ENCODE data around the gene CAMK2A. TPM values are rescaled to one million over a fixed set of nuclear protein-coding genes. Genes with fewer than 3 reads are reported as not detected.

The CAMK2A gene
- polyA plus RNA-seq, 1 of the 3 experiments (the other 2 are of a cell fraction) = 0.10 TPM

- POLR2A ChIA-PET = no interaction called here
- CTCF ChIA-PET = interaction anchor here (0.7 to 4.8 kb wide), 5 partner anchors 14 to 76 kb away, joined by 3 to 22 read pairs (median 5); no protein-coding TSS in a partner anchor
- Histone ChIP-seq H3K4me2 (no peak overlapping the region), H3K4me1 (ENCODE audit: control insufficient read depth in 1 of 2, insufficient read depth in 2 of 2, low read depth in 1 of 2, low read length in 1 of 2) (no peaks in the 10 kb centered on the region; a peak in 1 of 4 replicates), H3K9ac (no peak overlapping the region), H3K27me3 (ENCODE audit: insufficient read depth) (peaks cover 10% of the 10 kb centered on the region; the same call in 1 of the 2 replicates), H4K20me1 (ENCODE audit: insufficient read depth) (no peaks in the 10 kb centered on the region), H3K27ac (ENCODE audit: low read depth in 2 of 2, low read length in 1 of 2) (no peak overlapping the region), H3K36me3 (replicated peaks in 1 of 2; ENCODE audit: control insufficient read depth in 1 of 2, insufficient read depth in 2 of 2, low read length in 1 of 2) (no peaks in the 10 kb centered on the region), H3K9me3 (no peaks in the 10 kb centered on the region), H2AFZ (ENCODE audit: low read depth) (no peak overlapping the region), H3F3A (replicated peaks; ENCODE audit: insufficient read depth) (no peaks in the 10 kb centered on the region), H3K9me2 (no peaks in the 10 kb centered on the region), H3K79me2 (ENCODE audit: insufficient read depth) (no peaks in the 10 kb centered on the region), H3K4me3 (ENCODE audit: low read depth in 2 of 2, low read length in 1 of 2) (no peak overlapping the region)
- TF ChIP-seq REST (IDR thresholded peaks at IDR 0.05; ENCODE audit: low read depth, low read length) = no peak
- TF ChIP-seq SIN3A (IDR thresholded peaks at IDR 0.05; ENCODE audit: borderline replicate concordance, low read depth, low read length) = no peak
- no peak for TF ChIP-seq USF1 (IDR thresholded peaks at IDR 0.05; ENCODE audit: borderline replicate concordance, low read depth)
- TF ChIP-seq RAD21 (IDR thresholded peaks at IDR 0.05; ENCODE audit: low read length) = no peak
- no peak for TF ChIP-seq GATA2 (CRISPR knock-in tag; IDR thresholded peaks at IDR 0.05)
- no peak for TF ChIP-seq RXRA (IDR thresholded peaks at IDR 0.05; ENCODE audit: borderline replicate concordance, low read depth)
- TF ChIP-seq FOXJ3 (CRISPR knock-in tag; IDR thresholded peaks at IDR 0.05) = no peak
- TF ChIP-seq EZH2phosphoT487 (IDR thresholded peaks at IDR 0.05; ENCODE audit: borderline replicate concordance, low read depth) = no peak
- no peak for TF ChIP-seq EP300 (IDR thresholded peaks at IDR 0.05; ENCODE audit: borderline replicate concordance in 1 of 2, low read depth in 1 of 2, low read length in 1 of 2)
- TF ChIP-seq MEF2A (IDR thresholded peaks at IDR 0.05; ENCODE audit: borderline replicate concordance, low read depth) = no peak
- WGBS (ENCODE audit: low lambda C conversion rate) = 13% methylated on average over 4 of the region's 5 CpGs
- no peak for DNase-seq
These were observed 93.1 kb downstream of the CAMK2A start for GRCh38 chr5:150196514-150196913.

GRCh38 chr5:150195736-150196485 lies 93.7 kb downstream of the CAMK2A start:
- ChIA-PET CTCF (interaction anchor here (1.0 to 4.8 kb wide), 8 partner anchors 9 to 77 kb away, joined by 3 to 22 read pairs (median 5); no protein-coding TSS in a partner anchor), POLR2A (no interaction called here)
- Histone ChIP-seq H3F3A (replicated peaks; ENCODE audit: insufficient read depth) (no peaks in the 10 kb centered on the region), H3K4me3 (ENCODE audit: low read depth in 2 of 2, low read length in 1 of 2) (no peak overlapping the region), H3K4me1 (ENCODE audit: control insufficient read depth in 1 of 2, insufficient read depth in 2 of 2, low read depth in 1 of 2, low read length in 1 of 2) (no peaks in the 10 kb centered on the region; a peak in 1 of 4 replicates), H3K9me2 (no peaks in the 10 kb centered on the region), H3K9ac (no peak overlapping the region), H3K36me3 (replicated peaks in 1 of 2; ENCODE audit: control insufficient read depth in 1 of 2, insufficient read depth in 2 of 2, low read length in 1 of 2) (no peaks in the 10 kb centered on the region), H2AFZ (ENCODE audit: low read depth) (no peak overlapping the region), H3K27me3 (ENCODE audit: insufficient read depth) (peaks cover 15% of the 10 kb centered on the region; the same call in 1 of the 2 replicates), H4K20me1 (ENCODE audit: insufficient read depth) (no peaks in the 10 kb centered on the region), H3K79me2 (ENCODE audit: insufficient read depth) (no peaks in the 10 kb centered on the region), H3K27ac (ENCODE audit: low read depth in 2 of 2, low read length in 1 of 2) (no peak overlapping the region), H3K4me2 (no peak overlapping the region), H3K9me3 (no peaks in the 10 kb centered on the region)
- DNase-seq = no peak
- 68% methylated on average over 9 of the region's 9 CpGs for WGBS (ENCODE audit: low lambda C conversion rate)
- no peak for TF ChIP-seq FOXM1 (IDR thresholded peaks at IDR 0.05; ENCODE audit: low read depth)
- no peak for TF ChIP-seq YY1 (IDR thresholded peaks at IDR 0.05; ENCODE audit: low read depth)
- TF ChIP-seq RAD21 (IDR thresholded peaks at IDR 0.05; ENCODE audit: low read length) = no peak
- no peak for TF ChIP-seq MAX (IDR thresholded peaks at IDR 0.05; ENCODE audit: low read depth)
- no peak for TF ChIP-seq FOSL2 (IDR thresholded peaks at IDR 0.05; ENCODE audit: borderline replicate concordance, low read depth)
